ENCODE data around the gene TM4SF18.

DNA sequence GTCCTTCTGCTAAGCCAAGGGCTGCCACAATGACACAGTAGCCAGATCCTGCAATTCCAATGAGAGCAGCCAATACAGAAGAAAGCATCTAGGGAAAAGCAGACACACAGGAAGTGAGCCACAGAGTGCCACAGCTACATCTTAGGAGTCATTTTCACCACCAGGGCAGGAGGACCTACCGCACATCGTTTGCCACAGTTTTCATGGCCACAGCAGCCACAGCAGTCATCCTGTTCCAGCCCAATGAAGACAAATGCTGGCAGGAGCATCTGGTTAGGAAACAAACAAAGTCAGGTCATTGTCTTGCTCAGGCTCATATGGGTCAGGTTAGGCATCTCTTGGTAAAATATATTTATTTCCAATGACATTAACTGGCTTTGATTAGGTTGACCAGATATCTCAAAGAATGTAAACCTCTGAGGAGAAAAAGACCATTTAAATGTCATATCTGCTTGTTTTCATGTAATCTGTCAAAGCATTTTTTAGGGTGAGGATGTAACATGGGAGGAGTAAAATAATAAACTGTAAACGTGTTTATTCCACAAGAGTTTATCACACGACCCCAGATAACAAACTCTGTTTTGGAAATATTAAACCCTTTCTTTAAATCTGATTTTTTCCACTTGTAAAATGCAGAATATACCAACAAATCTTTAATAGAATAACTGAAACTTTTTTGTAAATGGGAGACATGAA lies 42.2 kb upstream of the TM4SF18 start:
- TF ChIP-seq, protein P1, sequence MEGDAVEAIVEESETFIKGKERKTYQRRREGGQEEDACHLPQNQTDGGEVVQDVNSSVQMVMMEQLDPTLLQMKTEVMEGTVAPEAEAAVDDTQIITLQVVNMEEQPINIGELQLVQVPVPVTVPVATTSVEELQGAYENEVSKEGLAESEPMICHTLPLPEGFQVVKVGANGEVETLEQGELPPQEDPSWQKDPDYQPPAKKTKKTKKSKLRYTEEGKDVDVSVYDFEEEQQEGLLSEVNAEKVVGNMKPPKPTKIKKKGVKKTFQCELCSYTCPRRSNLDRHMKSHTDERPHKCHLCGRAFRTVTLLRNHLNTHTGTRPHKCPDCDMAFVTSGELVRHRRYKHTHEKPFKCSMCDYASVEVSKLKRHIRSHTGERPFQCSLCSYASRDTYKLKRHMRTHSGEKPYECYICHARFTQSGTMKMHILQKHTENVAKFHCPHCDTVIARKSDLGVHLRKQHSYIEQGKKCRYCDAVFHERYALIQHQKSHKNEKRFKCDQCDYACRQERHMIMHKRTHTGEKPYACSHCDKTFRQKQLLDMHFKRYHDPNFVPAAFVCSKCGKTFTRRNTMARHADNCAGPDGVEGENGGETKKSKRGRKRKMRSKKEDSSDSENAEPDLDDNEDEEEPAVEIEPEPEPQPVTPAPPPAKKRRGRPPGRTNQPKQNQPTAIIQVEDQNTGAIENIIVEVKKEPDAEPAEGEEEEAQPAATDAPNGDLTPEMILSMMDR (IDR thresholded peaks at IDR 0.05 in 2 of 3, conservative IDR thresholded peaks at IDR 0.05 in 1 of 3; ENCODE audit: borderline replicate concordance in 1 of 3, insufficient read depth in 1 of 3, low read depth in 2 of 3, low read length in 2 of 3), result no peak
- TF ChIP-seq POLR2A (IDR thresholded peaks at IDR 0.05; ENCODE audit: borderline replicate concordance, extremely low read depth, insufficient read depth, insufficient read length) (no peak), EZH2phosphoT487 (IDR thresholded peaks at IDR 0.05; ENCODE audit: borderline replicate concordance) (no peak), EZH2 (IDR thresholded peaks at IDR 0.05) (no peak)

Data from HCT116 (cell line).